Activated CD4-positive, alpha-beta T cell treated with anti-CD3 and anti-CD28 coated beads for 36 hours (primary cell): ENCODE data around the gene COL5A1. TPM values are rescaled to one million over a fixed set of nuclear protein-coding genes. Genes with fewer than 3 reads are reported as not detected.

ENCODE experiments used
- ATAC-seq: fragments of 200-7000 bp; cut with Tn5 transposase; one replicate; pipeline ENCODE4 v1.10.0; 2021; ENCODE audit warnings: mild to moderate bottlenecking, moderate library complexity
- CTCF ChIA-PET: fragments of 350-600 bp; sonication (Branson Sonifier 250); formaldehyde crosslinking; loops from one replicate; lab custom pipeline; 2021; ENCODE audit warnings: antibody characterized with exemption; lab: Charles Lee
- POLR2A ChIA-PET: fragments of 350-600 bp; sonication (Branson Sonifier 250); formaldehyde crosslinking; loops from one replicate; lab custom pipeline; 2021; ENCODE audit warnings: antibody characterized with exemption, inconsistent platforms; lab: Charles Lee
- DNase-seq: peaks from one replicate; pipeline ENCODE4 v3.0.0-alpha.2; 2020
- H3K27ac Mint-ChIP-seq: one replicate; pipeline ENCODE4 v1.8.0; 2021; ENCODE audit warnings: mixed read lengths
- H3K27me3 Mint-ChIP-seq: one replicate; pipeline ENCODE4 v1.8.0; 2021; ENCODE audit warnings: mixed read lengths
- H3K36me3 Mint-ChIP-seq: one replicate; pipeline ENCODE4 v1.8.0; 2021; ENCODE audit warnings: low read depth, mixed read lengths
- H3K4me1 Mint-ChIP-seq: one replicate; pipeline ENCODE4 v1.8.0; 2021; ENCODE audit warnings: mixed read lengths
- H3K4me3 Mint-ChIP-seq: one replicate; pipeline ENCODE4 v1.8.0; 2021; ENCODE audit warnings: mild to moderate bottlenecking, moderate library complexity, mixed read lengths
- H3K9me3 Mint-ChIP-seq: one replicate; pipeline ENCODE4 v1.8.0; 2021; ENCODE audit warnings: low read depth, mixed read lengths
- intact Hi-C, 2 experiments: fragments of 100-400 bp; cut with DNase I in 1 of 2; cut with micrococcal nuclease in 1 of 2; formaldehyde crosslinking; loops; one replicate each; pipeline versions ENCODE4 v1.14.2 to v1.15.1; 2022 to 2024; cut with DNase I, micrococcal nuclease
- total RNA-seq, 2 experiments: library from RNA; stranded (reverse); gene quantifications; one replicate each; pipeline ENCODE4 v1.2.3, GENCODE V29; 2021

COL5A1 gene
- total RNA-seq, 2 experiments from 2014 or later: 0.07 to 0.16 TPM

DNA sequence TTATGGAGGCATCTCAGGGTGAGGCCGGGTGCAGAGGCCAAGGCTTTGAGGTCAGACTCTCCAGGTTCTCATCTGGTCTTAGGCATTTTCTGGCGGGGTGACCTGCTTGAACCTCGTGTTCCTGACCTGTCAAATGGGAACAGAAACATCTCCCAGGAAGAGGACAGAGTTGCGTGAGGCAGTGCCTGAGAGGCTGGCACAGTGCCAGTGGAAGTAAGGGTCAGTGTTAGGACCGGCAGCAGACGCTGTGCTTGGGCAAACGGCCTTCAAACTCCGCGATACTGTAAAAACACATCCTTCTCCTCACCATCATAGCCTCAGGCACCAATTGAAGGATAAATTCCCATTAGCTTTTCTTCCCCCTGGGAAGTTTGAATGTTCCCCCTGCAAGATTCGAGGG is 183.4 kb downstream of the COL5A1 start:
- H3K9me3 Mint-ChIP-seq: no peaks in the 10 kb centered on the region
- H3K36me3 Mint-ChIP-seq: no peaks in the 10 kb centered on the region
- H3K4me1 Mint-ChIP-seq: no peaks in the 10 kb centered on the region
- CTCF ChIA-PET: no interaction called here
- no peaks in the 10 kb centered on the region for H3K27me3 Mint-ChIP-seq
- ATAC-seq (no peak), DNase-seq (no peak)
- POLR2A ChIA-PET: no interaction called here
- intact Hi-C loops: no loop called here
- H3K4me3 Mint-ChIP-seq: no peak overlapping the region
- H3K27ac Mint-ChIP-seq: no peak overlapping the region

DNA sequence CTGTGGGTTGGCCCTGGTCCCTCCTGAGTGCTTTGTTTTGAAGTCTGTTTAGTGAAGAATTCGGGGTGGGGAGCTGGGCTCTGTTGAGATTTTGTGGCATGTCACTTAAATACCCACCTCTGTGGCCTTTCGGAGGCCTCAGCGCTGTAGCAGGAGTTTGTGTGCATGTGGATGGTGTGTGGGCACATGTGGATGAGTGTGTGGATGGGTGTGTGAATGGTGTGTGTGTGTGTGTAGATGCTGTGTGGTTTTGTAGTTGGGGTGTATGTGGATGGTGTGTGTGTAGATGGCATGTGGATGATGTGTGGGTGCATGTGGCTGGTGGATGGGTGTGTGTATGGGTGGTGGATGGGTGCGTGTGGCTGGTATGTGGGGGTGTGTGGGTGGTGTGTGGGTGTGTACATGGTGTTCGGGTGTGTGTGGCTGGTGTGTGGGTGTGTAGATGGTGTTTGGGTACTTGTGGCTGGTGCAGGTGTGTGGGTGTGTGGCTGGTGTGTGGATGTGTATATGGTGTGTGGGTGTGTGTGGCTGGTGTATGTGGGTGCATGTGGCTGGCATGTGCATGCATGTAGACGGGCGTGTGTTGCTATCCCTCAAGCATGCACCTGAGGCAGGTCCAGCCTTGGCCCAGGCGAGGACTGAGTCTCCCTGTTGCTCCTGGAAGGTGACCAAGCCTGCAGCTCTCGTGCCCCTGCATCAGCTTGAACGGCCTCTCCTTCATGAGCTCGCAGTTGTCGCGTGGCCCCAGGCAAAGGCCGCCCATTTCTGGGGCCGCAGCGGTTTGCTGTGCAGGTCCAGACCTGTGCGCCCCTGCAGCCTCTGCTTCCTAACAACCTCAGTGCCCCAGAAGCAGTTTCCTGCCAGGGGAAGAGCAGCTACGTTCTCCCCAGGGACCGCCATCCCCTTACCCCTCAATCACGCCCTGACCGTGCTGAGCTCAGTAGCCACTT is 185.0 kb downstream of the COL5A1 start:
- CTCF ChIA-PET: no interaction called here
- Mint-ChIP-seq H3K36me3 (no peaks in the 10 kb centered on the region), H3K27me3 (no peaks in the 10 kb centered on the region), H3K27ac (no peak overlapping the region), H3K4me1 (no peaks in the 10 kb centered on the region), H3K4me3 (no peak overlapping the region), H3K9me3 (no peaks in the 10 kb centered on the region)
- intact Hi-C loops: no loop called here
- ATAC-seq: no peak
- DNase-seq: no peak
- POLR2A ChIA-PET: no interaction called here

DNA sequence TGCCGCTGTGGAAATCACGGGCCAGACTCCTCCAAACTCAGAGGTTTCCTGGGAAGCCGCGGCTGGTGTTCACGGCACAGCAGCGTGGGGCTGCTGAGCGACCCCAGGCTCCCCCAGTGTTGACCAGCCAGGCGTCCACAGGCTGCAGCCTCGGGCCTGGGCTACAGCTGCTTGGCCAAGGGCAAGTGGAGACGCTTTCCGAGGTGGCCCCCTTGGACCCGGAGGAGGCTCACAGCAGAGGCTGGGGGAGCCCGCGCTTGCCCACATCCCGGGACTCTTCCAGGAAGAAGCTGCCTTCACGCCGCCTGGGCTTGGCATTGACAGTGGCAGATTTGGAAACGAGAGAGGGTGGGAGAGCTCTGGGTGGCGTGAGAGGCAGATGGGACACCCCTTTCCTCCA is 186.0 kb downstream of the COL5A1 start:
- CTCF ChIA-PET: no interaction called here
- POLR2A ChIA-PET: no interaction called here
- intact Hi-C loops: no loop called here

DNA sequence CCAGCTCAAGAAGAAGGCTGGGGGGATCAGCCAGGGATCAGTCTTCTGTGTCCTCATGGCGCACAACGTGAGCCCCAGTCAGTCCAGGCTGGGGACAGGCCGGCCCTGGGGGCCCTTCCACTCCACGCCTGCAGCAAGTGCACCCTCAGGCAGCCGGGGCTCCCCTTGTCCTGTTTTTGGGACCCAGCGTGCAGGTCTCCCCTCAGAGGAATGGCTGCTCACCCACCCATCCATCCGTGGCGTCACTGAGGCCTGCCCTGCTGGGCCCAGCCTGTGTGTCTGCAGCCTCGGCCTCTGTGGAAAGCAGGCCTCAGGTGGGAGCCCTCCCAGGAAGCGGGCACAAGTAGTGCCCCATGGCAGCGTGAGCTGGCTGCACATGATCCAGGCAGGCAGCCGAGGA is 186.4 kb downstream of the COL5A1 start:
- POLR2A ChIA-PET: no interaction called here
- Mint-ChIP-seq H3K27ac (no peak overlapping the region), H3K36me3 (no peaks in the 10 kb centered on the region), H3K27me3 (no peaks in the 10 kb centered on the region), H3K9me3 (no peaks in the 10 kb centered on the region), H3K4me3 (no peak overlapping the region), H3K4me1 (no peaks in the 10 kb centered on the region)
- intact Hi-C loops: no loop called here
- ATAC-seq (no peak), DNase-seq (no peak)
- CTCF ChIA-PET: no interaction called here

More for the DNA sequence above, 186.0 kb downstream of the COL5A1 start:
- H3K9me3 Mint-ChIP-seq: no peaks in the 10 kb centered on the region
- no peaks in the 10 kb centered on the region for H3K36me3 Mint-ChIP-seq
- no peak for ATAC-seq
- H3K27me3 Mint-ChIP-seq: no peaks in the 10 kb centered on the region
- no peak overlapping the region for H3K4me3 Mint-ChIP-seq
- H3K27ac Mint-ChIP-seq: no peak overlapping the region
- DNase-seq: no peak
- H3K4me1 Mint-ChIP-seq: no peaks in the 10 kb centered on the region

DNA sequence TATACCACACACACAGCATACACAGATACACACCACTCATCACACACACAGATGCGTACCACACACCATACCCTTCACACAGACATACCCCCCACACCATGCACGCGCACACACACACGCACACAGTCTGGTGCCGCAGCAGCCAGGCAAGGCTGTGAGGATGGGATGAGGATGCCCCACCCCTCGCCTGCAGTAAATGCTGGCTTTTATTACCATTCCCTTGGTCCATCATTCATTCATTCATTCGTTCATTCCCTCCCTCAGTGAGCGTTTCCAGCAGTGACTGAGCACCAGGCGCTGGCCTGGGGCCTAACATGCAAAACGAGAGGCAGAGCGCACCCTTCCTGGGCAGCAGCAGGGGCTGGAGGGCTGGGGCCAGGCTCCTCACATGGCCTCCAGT is 187.3 kb downstream of the COL5A1 start:
- Mint-ChIP-seq H3K27me3 (no peaks in the 10 kb centered on the region), H3K4me3 (no peak overlapping the region), H3K27ac (no peak overlapping the region), H3K36me3 (no peaks in the 10 kb centered on the region), H3K9me3 (no peaks in the 10 kb centered on the region), H3K4me1 (no peaks in the 10 kb centered on the region)
- POLR2A ChIA-PET: no interaction called here
- CTCF ChIA-PET: no interaction called here
- no peak for ATAC-seq
- intact Hi-C loops: no loop called here
- no peak for DNase-seq

DNA sequence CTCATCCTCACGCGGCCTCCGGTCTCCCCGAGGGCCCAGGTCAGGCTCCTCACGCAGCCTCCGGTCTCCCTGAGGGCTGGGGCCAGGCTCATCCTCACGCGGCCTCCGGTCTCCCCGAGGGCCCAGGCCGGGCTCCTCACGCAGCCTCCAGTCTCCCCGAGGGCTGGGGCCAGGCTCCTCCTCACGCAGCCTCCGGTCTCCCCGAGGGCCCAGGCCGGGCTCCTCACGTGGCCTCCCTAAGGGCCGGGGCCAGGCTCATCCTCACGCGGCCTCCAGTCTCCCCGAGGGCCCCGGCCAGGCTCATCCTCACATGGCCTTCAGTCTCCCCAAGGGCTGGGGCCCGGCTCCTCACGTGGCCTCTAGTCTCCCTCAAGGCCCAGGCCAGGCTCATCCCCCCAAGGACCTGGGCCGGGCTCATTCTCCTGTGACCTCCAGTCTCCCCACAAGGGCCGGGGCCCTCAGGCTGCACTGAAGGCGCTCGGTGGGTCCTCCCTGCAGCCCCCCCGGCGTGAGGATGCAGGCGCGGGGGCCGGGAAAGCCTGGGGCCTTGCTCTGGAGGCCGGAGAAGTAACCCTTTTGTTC is 187.8 kb downstream of the COL5A1 start:
- DNase-seq (no peak), ATAC-seq (no peak)
- Mint-ChIP-seq H3K4me1 (no peaks in the 10 kb centered on the region), H3K4me3 (no peak overlapping the region), H3K9me3 (no peaks in the 10 kb centered on the region), H3K27ac (no peak overlapping the region), H3K36me3 (no peaks in the 10 kb centered on the region), H3K27me3 (no peaks in the 10 kb centered on the region)
- intact Hi-C loops: no loop called here
- CTCF ChIA-PET: no interaction called here
- POLR2A ChIA-PET: no interaction called here

DNA sequence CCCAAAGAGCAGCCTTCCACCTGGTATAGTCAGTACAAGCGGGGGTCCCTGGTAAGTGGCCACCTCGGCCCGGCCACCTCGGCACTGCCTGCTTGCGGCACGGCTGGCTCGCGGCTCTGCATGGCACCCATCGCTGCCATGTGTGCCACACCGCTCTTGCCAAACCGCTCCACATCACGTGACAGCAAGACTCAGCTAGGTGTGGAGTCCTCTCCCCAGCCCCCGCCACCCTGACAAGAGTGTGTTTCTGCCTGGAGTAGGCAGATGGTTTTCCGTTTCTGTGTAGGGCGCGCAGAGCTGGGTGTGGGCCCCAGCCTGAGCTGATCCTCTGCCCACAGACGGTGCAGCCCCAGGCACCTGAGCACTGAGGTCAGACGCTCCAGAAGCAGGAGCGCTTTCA is 188.5 kb downstream of the COL5A1 start:
- no peak overlapping the region for H3K4me3 Mint-ChIP-seq
- ATAC-seq (no peak), DNase-seq (no peak)
- no peaks in the 10 kb centered on the region for H3K36me3 Mint-ChIP-seq
- intact Hi-C loops: no loop called here
- ChIA-PET POLR2A (no interaction called here), CTCF (interaction anchor here (0.6 kb wide), 1 partner anchor 381 kb away, joined by 3 read pairs; no protein-coding TSS in a partner anchor)
- H3K27me3 Mint-ChIP-seq: no peaks in the 10 kb centered on the region
- no peaks in the 10 kb centered on the region for H3K4me1 Mint-ChIP-seq
- H3K9me3 Mint-ChIP-seq: no peaks in the 10 kb centered on the region
- H3K27ac Mint-ChIP-seq: no peak overlapping the region

DNA sequence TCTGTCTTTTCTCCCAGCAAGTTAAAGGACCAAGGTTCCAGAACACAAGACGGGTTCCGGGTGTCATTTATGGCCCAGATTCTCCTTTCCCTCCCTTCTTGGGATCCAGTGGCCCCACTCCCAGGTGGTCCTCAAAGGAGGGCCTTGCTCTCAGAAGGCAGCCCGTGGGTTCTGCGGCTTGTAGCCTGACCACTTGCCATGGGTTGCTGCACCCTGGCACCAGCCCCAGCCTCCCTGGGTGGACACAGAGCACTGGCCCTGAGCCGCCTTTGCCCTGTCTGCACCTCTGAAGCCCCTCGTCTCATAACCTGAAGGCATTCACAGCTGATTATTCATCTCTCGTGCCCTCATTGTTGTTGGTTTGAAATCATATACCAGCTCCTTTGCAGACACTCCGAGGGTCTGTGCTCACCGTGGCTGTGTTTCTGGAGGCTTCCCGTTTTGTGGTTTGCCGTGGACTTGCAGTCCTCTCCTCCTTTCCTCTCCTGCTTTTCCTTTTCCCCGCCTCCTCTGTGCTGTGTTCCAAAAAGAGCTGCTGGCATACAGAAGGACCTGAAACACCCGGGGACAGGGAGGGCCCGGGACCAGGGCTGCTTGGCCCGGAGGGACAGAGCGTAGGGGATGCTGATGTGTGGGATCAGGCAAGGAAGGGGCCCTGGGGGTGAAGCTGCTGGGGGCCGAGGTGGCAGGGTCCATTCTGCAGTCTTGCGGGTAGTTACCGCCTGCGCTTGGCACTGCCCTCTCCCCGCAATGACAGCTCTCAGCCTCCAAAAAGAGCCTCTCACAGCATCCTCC is 189.5 kb downstream of the COL5A1 start:
- ChIA-PET CTCF (no interaction called here), POLR2A (no interaction called here)
- Mint-ChIP-seq H3K27me3 (no peaks in the 10 kb centered on the region), H3K9me3 (no peaks in the 10 kb centered on the region), H3K36me3 (no peaks in the 10 kb centered on the region), H3K27ac (no peak overlapping the region), H3K4me1 (no peaks in the 10 kb centered on the region), H3K4me3 (no peak overlapping the region)
- ATAC-seq (no peak), DNase-seq (no peak)
- intact Hi-C loops: no loop called here

DNA sequence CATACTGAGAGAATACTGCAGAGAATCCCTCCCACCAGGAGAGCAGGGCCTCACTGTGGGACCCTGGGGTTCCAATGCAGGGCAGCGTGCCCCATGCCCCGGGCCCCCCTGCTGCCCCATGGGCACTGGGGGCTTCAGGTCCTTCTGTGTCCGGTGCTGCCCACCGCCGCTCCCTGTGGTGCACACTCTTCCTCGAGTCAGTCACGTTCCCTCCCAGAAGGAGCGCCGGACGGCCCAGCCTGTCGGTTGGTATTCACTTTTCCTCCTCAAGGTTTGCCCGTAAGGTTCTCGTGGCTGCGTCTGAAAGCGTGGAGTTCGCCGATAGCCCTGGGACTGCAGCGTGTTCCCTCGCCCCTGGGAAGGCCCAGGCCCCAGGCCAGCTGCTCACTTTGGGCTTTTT is 190.9 kb downstream of the COL5A1 start:
- Mint-ChIP-seq H3K27ac (no peak overlapping the region), H3K36me3 (no peaks in the 10 kb centered on the region), H3K4me1 (no peaks in the 10 kb centered on the region), H3K4me3 (no peak overlapping the region), H3K27me3 (no peaks in the 10 kb centered on the region), H3K9me3 (no peaks in the 10 kb centered on the region)
- intact Hi-C loops: no loop called here
- DNase-seq (no peak), ATAC-seq (no peak)
- ChIA-PET CTCF (no interaction called here), POLR2A (no interaction called here)

DNA sequence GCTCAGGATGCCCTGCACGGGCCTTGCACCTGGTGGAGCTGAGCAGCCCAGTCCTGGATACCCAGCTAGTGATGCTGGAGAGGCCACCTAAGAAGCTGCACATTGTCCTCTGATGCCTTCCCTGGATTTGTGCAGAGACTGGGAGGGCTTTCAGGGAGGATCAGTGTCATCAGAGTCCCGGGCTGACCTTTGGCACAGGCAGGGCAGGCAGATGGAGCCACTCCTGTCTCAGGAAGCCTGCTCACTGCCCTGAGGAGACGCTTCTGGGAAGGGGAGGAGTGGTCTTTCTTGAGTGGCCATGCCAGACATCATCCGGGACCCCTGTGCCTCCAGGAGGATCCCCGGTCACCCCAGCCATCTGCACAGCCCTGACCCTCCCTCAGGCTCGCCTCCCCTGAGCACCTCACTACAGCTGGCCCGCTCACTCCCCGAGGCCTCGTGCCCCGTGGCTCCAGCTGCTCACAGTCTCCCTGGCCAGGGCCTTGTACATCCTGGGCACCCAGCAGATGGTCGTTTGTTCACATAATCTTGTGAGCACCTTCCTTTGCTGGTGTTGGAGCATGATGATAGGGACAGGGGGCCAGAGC is 191.8 kb downstream of the COL5A1 start:
- H3K4me3 Mint-ChIP-seq: no peak overlapping the region
- no peaks in the 10 kb centered on the region for H3K36me3 Mint-ChIP-seq
- intact Hi-C loops: no loop called here
- no peaks in the 10 kb centered on the region for H3K27me3 Mint-ChIP-seq
- DNase-seq (no peak), ATAC-seq (no peak)
- H3K4me1 Mint-ChIP-seq: no peaks in the 10 kb centered on the region
- no peaks in the 10 kb centered on the region for H3K9me3 Mint-ChIP-seq
- POLR2A ChIA-PET: no interaction called here
- CTCF ChIA-PET: no interaction called here
- H3K27ac Mint-ChIP-seq: no peak overlapping the region

DNA sequence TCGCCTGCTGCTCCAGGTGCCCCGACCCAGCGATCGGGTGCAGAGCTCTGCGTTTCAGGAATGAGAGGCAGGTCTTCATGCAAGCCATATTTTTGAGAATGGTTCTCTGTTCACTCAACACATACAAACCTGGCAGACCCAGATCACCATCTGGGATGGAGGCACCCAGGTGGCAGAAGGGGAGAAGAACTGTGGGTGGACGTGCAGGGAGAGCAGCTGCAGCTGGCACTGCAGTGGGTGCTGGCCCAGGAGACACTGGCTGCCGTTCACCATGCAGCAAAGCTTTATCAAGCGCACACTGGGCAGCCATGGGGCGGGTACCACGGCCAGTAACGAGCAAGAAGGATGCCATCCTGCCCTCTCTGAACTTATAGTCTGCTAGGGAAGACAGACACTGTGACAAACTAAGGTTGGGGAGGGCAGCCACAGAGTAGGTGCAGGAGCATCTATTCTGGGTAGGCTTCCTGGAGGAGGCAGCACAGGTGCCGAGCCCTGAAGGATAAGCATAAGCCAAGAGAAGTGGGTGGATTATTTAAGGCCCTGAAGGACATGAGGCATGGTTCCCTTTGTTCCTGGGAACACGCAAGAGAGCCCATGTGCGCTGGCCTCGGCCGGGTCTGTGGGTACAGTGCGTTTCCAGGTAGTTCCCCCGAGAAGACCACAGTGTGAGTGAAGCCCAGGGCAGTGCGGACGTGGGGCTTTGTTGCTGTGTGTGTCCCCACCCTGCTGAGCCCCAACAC is 192.8 kb downstream of the COL5A1 start:
- Mint-ChIP-seq H3K27ac (no peak overlapping the region), H3K9me3 (no peaks in the 10 kb centered on the region), H3K4me3 (no peak overlapping the region), H3K36me3 (no peaks in the 10 kb centered on the region), H3K4me1 (no peaks in the 10 kb centered on the region), H3K27me3 (no peaks in the 10 kb centered on the region)
- ChIA-PET POLR2A (no interaction called here), CTCF (no interaction called here)
- no peak for DNase-seq
- intact Hi-C loops: no loop called here
- ATAC-seq: no peak
